MCF 10A (cell line): ENCODE results near the gene EXOG. TPM values are rescaled to one million over a fixed set of nuclear protein-coding genes. Genes with fewer than 3 reads are reported as not detected.

Source experiments
- BruUV-seq: library from RNA; stranded (reverse); fragments of 400-500 nt; replicated peaks from 2 replicates; lab custom pipeline; 2021; lab: Mats Ljungman, UMichigan
- CTCF ChIA-PET: fragments of 300-600 bp; sonication (Branson Sonifier 250); formaldehyde crosslinking; extraction: SDS; loops from one replicate; lab custom pipeline; 2021; ENCODE audit warnings: antibody characterized with exemption, inconsistent platforms; lab: Yijun Ruan, JAX
- POLR2A ChIA-PET: fragments of 300-600, 350-650 bp; sonication (Branson Sonifier 250); formaldehyde crosslinking; extraction: SDS; loops from one replicate; lab custom pipeline; 2020; ENCODE audit warnings: antibody characterized with exemption, inconsistent platforms; lab: Yijun Ruan, JAX
- DNase-seq: peaks from one replicate; pipeline ENCODE4 v3.0.0-alpha.2; 2018; ENCODE audit not compliant: unreplicated experiment
- H3K27ac Mint-ChIP-seq: one replicate; pipeline ENCODE4 v1.8.0; 2022; ENCODE audit warnings: mild to moderate bottlenecking, low read depth, mixed read lengths; ENCODE audit not compliant: unreplicated experiment
- H3K27me3 Mint-ChIP-seq: one replicate; pipeline ENCODE4 v1.8.0; 2022; ENCODE audit warnings: mixed read lengths; ENCODE audit not compliant: insufficient read depth, unreplicated experiment
- H3K36me3 Mint-ChIP-seq: one replicate; pipeline ENCODE4 v1.8.0; 2022; ENCODE audit warnings: mild to moderate bottlenecking, moderate library complexity, mixed read lengths; ENCODE audit not compliant: insufficient read depth, unreplicated experiment
- H3K4me1 Mint-ChIP-seq: one replicate; pipeline ENCODE4 v1.8.0; 2022; ENCODE audit warnings: mixed read lengths; ENCODE audit not compliant: insufficient read depth, unreplicated experiment
- H3K4me3 Mint-ChIP-seq: one replicate; pipeline ENCODE4 v1.8.0; 2022; ENCODE audit warnings: mild to moderate bottlenecking, moderate library complexity, mixed read lengths; ENCODE audit not compliant: unreplicated experiment
- H3K9me3 Mint-ChIP-seq: one replicate; pipeline ENCODE4 v1.8.0; 2022; ENCODE audit warnings: mixed read lengths; ENCODE audit not compliant: unreplicated experiment
- CTCF ChIP-seq: fragments of 200-600 bp; IDR thresholded peaks from one replicate; pipeline ENCODE4 v1.8.0; 2022; ENCODE audit warnings: antibody characterized with exemption, mild to moderate bottlenecking; ENCODE audit not compliant: unreplicated experiment
- intact Hi-C: fragments of 100-400 bp; cut with micrococcal nuclease; formaldehyde crosslinking; loops from 2 replicates; pipeline ENCODE4 v1.14.1; 2022
- total RNA-seq: library from RNA; stranded (reverse); gene quantifications from 2 replicates; pipeline ENCODE4 v1.2.3, GENCODE V29; 2022

The EXOG gene
- total RNA-seq, 1 experiment from 2014 or later = 17.5 TPM

GRCh38 chr3:38573111-38573510 lies 77.0 kb downstream of the EXOG start:
- intact Hi-C loops = no loop called here
- Mint-ChIP-seq H3K4me1 (no peaks in the 10 kb centered on the region), H3K4me3 (no peak overlapping the region), H3K27me3 (no peaks in the 10 kb centered on the region), H3K36me3 (no peaks in the 10 kb centered on the region), H3K27ac (no peak overlapping the region), H3K9me3 (no peaks in the 10 kb centered on the region)
- POLR2A ChIA-PET = no interaction called here
- no peak for TF ChIP-seq CTCF
- DNase-seq = no peak
- no TSS peak for BruUV-seq
- CTCF ChIA-PET = interaction anchor here (0.6 kb wide), 1 partner anchor 33 kb away, joined by 5 read pairs; no protein-coding TSS in a partner anchor

GRCh38 chr3:38573556-38573955 lies 77.4 kb downstream of the EXOG start:
- ChIA-PET POLR2A (no interaction called here), CTCF (no interaction called here)
- Mint-ChIP-seq H3K36me3 (no peaks in the 10 kb centered on the region), H3K27me3 (no peaks in the 10 kb centered on the region), H3K27ac (no peak overlapping the region), H3K9me3 (no peaks in the 10 kb centered on the region), H3K4me3 (no peak overlapping the region), H3K4me1 (no peaks in the 10 kb centered on the region)
- no peak for TF ChIP-seq CTCF
- no TSS peak for BruUV-seq
- intact Hi-C loops = no loop called here
- no peak for DNase-seq

GRCh38 chr3:38574411-38575278 lies 78.5 kb downstream of the EXOG start:
- ChIA-PET CTCF (interaction anchor here (0.6 to 1.4 kb wide), 4 partner anchors 13 to 1094 kb away, joined by 3 to 6 read pairs (median 3); no protein-coding TSS in a partner anchor), POLR2A (no interaction called here)
- Mint-ChIP-seq H3K36me3 (no peaks in the 10 kb centered on the region), H3K27me3 (no peaks in the 10 kb centered on the region), H3K4me1 (no peaks in the 10 kb centered on the region), H3K27ac (no peak overlapping the region), H3K4me3 (no peak overlapping the region), H3K9me3 (no peaks in the 10 kb centered on the region)
- intact Hi-C loops = no loop called here
- TF ChIP-seq CTCF = no peak
- no peak for DNase-seq
- BruUV-seq = no TSS peak

GRCh38 chr3:38575279-38575843 lies 79.2 kb downstream of the EXOG start:
- TF ChIP-seq CTCF = no peak
- no TSS peak for BruUV-seq
- no peaks in the 10 kb centered on the region for H3K27me3 Mint-ChIP-seq
- no peaks in the 10 kb centered on the region for H3K36me3 Mint-ChIP-seq
- no peaks in the 10 kb centered on the region for H3K4me1 Mint-ChIP-seq
- DNase-seq = no peak
- H3K4me3 Mint-ChIP-seq = no peak overlapping the region
- no peaks in the 10 kb centered on the region for H3K9me3 Mint-ChIP-seq
- CTCF ChIA-PET = interaction anchor here (0.7 to 1.4 kb wide), 2 partner anchors 53 to 1093 kb away, joined by 3 to 6 read pairs; no protein-coding TSS in a partner anchor
- no peak overlapping the region for H3K27ac Mint-ChIP-seq
- POLR2A ChIA-PET = no interaction called here
- intact Hi-C loops = no loop called here

Other genes starting within 250 kb of the EXOG start
- gene SLC22A13, start 230.5 kb upstream of the EXOG start, total RNA-seq = 1.7 and 1.9 TPM in 2 replicates
- gene SLC22A14, start 214.0 kb upstream of the EXOG start, total RNA-seq = 0.44 and 0.64 TPM in 2 replicates
- 4.4 and 6.6 TPM in 2 replicates for gene XYLB, start 149.6 kb upstream of the EXOG start, total RNA-seq
- gene ACVR2B, start 42.5 kb upstream of the EXOG start, total RNA-seq = 3.6 and 3.8 TPM in 2 replicates
- gene SCN5A, start 153.3 kb downstream of the EXOG start, total RNA-seq = not detected in 2 replicates